ENCODE measurements around the gene TRIM31.

- no peak for TF ChIP-seq GATA3 (IDR thresholded peaks at IDR 0.05; ENCODE audit: low read depth, low read length)
- TF ChIP-seq GATA2 (IDR thresholded peaks at IDR 0.05; ENCODE audit: low read depth, low read length) = no peak
Measured at GRCh38 chr6:30136570-30137286, 23.8 kb upstream of the TRIM31 start.

Data from SH-SY5Y (cell line).